ENCODE data around the gene NPTN. TPM values are rescaled to one million over a fixed set of nuclear protein-coding genes. Genes with fewer than 3 reads are reported as not detected.
"Not testable (repeated sequence)": the region's sequence is repeated elsewhere in the genome, so short reads cannot be mapped to it uniquely, and the experiment has no call there.

NPTN gene
- total and polyA plus RNA-seq, 7 experiments from 2014 or later = 26.8 to 51.9 (median 42.6) TPM

DNA sequence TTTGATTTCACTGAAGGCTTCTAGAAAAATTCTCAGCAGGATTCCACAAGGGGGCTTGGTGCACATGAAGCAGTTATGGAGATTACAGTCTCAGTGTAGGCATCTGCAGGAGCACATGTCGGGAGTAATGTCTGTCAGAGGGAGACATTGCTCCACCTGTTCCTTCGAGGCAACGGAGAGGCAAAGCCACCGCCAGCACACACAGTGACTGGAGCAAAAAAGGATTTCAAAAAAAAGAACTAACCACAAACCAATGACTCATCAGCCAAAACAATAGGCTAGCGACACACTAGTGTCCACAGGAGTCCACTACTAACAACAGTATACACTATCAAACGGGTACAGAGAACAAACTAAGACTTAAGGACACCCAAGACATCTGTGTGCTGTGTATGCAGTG, 68.9 kb downstream of the NPTN start:
- Mint-ChIP-seq H3K9me3 (no peaks in the 10 kb centered on the region), H3K27ac (no peak overlapping the region), H3K36me3 (peaks cover 12 to 63% (median 15%) of the 10 kb centered on the region in 5 donors), H3K4me1 (peaks cover 0 to 16% (median 0%) of the 10 kb centered on the region in 7 donors), H3K27me3 (no peaks in the 10 kb centered on the region), H3K4me3 (peak overlapping the region in 1 of 10 donors; percentile 7)
- Histone ChIP-seq H3K27me3 (ENCODE audit: control insufficient read depth in 2 of 2, insufficient read depth in 2 of 2, low read length in 2 of 2) (no peaks in the 10 kb centered on the region), H3K36me3 (ENCODE audit: control insufficient read depth in 2 of 3, insufficient read depth in 3 of 3, low read length in 3 of 3) (peaks cover 11 to 65% (median 12%) of the 10 kb centered on the region in 3 experiments), H3K4me1 (ENCODE audit: control insufficient read depth in 2 of 2, insufficient read depth in 2 of 2, low read length in 2 of 2) (no peaks in the 10 kb centered on the region), H3K4me3 (ENCODE audit: low read length) (no peak overlapping the region), H3K27ac (ENCODE audit: low read depth, low read length) (no peak overlapping the region), H3K9me3 (ENCODE audit: control insufficient read depth in 2 of 3, low read length in 3 of 3) (no peaks in the 10 kb centered on the region)
- ChIA-PET CTCF (no interaction called here), POLR2A (no interaction called here)
- no peak for DNase-seq
- ATAC-seq = peak; percentile 63
- intact Hi-C loops (cut with micrococcal nuclease) = no loop called here

DNA sequence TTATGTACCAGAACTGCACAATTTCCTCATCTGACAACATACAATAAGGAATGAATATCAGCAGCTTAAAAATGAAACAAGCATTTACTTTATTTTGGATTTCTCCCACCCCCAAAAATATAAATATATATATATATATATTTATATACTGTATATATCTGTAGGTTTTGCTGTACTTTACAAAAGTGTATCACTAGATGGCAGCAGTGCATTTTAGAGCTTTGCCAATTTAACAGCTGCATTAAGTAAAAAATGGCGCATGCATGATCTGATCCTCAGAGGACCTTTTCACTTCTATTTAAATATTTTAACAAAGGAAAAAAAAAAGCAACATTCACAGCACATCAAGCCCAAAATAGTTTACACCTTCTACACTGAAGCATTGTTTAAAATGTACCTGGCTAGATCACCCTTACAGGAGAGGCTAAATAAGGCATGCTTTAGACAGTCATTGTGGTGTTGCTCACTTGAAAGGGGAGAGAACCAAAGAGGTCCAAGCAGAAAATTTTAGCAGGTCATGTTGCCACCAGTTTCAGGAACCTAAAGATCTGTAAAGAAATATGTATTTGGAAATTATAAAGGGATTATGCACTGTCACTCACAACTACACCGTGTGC, 72.6 kb downstream of the NPTN start:
- Histone ChIP-seq H3K27ac (ENCODE audit: low read depth, low read length) (no peak overlapping the region), H3K4me1 (ENCODE audit: control insufficient read depth in 2 of 2, insufficient read depth in 2 of 2, low read length in 2 of 2) (no peaks in the 10 kb centered on the region), H3K9me3 (ENCODE audit: control insufficient read depth in 2 of 3, low read length in 3 of 3) (no peaks in the 10 kb centered on the region), H3K27me3 (ENCODE audit: control insufficient read depth in 2 of 2, insufficient read depth in 2 of 2, low read length in 2 of 2) (no peaks in the 10 kb centered on the region), H3K4me3 (ENCODE audit: low read length) (no peak overlapping the region), H3K36me3 (ENCODE audit: control insufficient read depth in 2 of 3, insufficient read depth in 3 of 3, low read length in 3 of 3) (peaks cover 7 to 50% (median 12%) of the 10 kb centered on the region in 3 experiments)
- ATAC-seq (peak; percentile 76), DNase-seq (peak in 6 of 9 donors; percentile 14 to 49 (median 36))
- Mint-ChIP-seq H3K27me3 (no peaks in the 10 kb centered on the region), H3K4me3 (no peak overlapping the region), H3K36me3 (peaks cover 10 to 58% (median 26%) of the 10 kb centered on the region in 5 donors), H3K4me1 (peaks cover 0 to 8% (median 0%) of the 10 kb centered on the region in 7 donors), H3K9me3 (no peaks in the 10 kb centered on the region), H3K27ac (peak overlapping the region in 1 of 9 donors; percentile 56)
- intact Hi-C loops (cut with micrococcal nuclease) = loop anchor here (1.0 kb wide), 2 partner anchors 76 to 140 kb away; no protein-coding TSS in a partner anchor
- CTCF ChIA-PET = interaction anchor here (0.5 to 2.7 kb wide), 6 partner anchors 62 to 145 kb away, joined by 3 to 21 read pairs (median 4); no protein-coding TSS in a partner anchor
- POLR2A ChIA-PET = interaction anchor here (0.8 kb wide), 1 partner anchor 73 kb away, joined by 3 read pairs; no protein-coding TSS in a partner anchor

DNA sequence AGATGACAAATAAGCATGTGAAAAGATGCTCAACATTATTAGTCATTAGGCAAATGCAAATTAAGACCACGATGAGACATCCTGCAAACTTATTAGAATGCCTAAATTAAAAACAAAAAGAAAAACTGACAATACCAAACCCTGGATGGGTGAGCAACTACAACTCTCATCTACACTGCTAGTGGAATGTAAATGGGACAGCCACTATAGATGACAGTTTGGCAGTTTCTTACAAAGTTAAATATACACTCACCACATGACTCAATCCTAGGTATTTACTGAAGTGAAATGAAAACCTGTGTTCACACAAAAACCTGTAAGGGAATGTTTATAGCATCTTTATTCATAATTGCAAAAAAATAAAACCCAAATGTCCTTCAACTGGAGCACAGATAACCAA, 74.7 kb downstream of the NPTN start:
- Mint-ChIP-seq H3K27me3 (no peaks in the 10 kb centered on the region), H3K36me3 (peaks cover 10 to 42% (median 20%) of the 10 kb centered on the region in 5 donors), H3K4me1 (no peaks in the 10 kb centered on the region), H3K4me3 (no peak overlapping the region), H3K27ac (no peak overlapping the region), H3K9me3 (no peaks in the 10 kb centered on the region)
- Histone ChIP-seq H3K36me3 (ENCODE audit: control insufficient read depth in 2 of 3, insufficient read depth in 3 of 3, low read length in 3 of 3) (peaks cover 6 to 33% (median 7%) of the 10 kb centered on the region in 3 experiments), H3K9me3 (ENCODE audit: control insufficient read depth in 2 of 3, low read length in 3 of 3) (no peaks in the 10 kb centered on the region), H3K27ac (ENCODE audit: low read depth, low read length) (no peak overlapping the region), H3K27me3 (ENCODE audit: control insufficient read depth in 2 of 2, insufficient read depth in 2 of 2, low read length in 2 of 2) (no peaks in the 10 kb centered on the region), H3K4me3 (ENCODE audit: low read length) (no peak overlapping the region), H3K4me1 (ENCODE audit: control insufficient read depth in 2 of 2, insufficient read depth in 2 of 2, low read length in 2 of 2) (no peaks in the 10 kb centered on the region)
- DNase-seq = no peak
- ATAC-seq = no peak
- ChIA-PET POLR2A (no interaction called here), CTCF (no interaction called here)
- intact Hi-C loops (cut with micrococcal nuclease) = no loop called here

DNA sequence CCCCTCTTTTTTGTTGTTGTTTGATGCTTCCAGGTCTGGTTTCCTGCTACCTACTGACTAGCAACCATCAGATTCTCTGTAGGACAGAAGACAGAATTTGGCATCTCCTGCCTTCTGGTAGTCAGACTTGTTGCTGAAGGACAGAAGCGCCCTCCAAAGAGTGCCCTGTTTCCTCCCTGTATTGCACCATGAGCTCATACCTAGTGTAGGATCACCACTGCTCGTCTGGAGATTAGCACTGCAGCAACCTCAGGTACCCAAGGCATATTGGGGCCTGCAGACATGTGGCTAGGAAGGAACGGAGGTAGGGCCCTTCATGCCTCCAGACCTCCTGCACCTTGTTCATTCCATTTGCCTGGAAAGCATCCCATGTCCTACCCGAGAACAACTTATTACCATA, 78.1 kb downstream of the NPTN start:
- no peak overlapping the region for H3K27ac ChIP-seq (ENCODE audit: low read depth, low read length)
- H3K36me3 ChIP-seq (ENCODE audit: control insufficient read depth in 2 of 3, insufficient read depth in 3 of 3, low read length in 3 of 3) = peaks cover 0 to 19% (median 0%) of the 10 kb centered on the region in 3 experiments
- Mint-ChIP-seq H3K9me3 (no peaks in the 10 kb centered on the region), H3K27ac (peak overlapping the region in 1 of 9 donors; percentile 18), H3K4me1 (no peaks in the 10 kb centered on the region), H3K4me3 (peak overlapping the region in 1 of 10 donors; percentile 12), H3K36me3 (peaks cover 8 to 22% (median 14%) of the 10 kb centered on the region in 5 donors), H3K27me3 (no peaks in the 10 kb centered on the region)
- H3K9me3 ChIP-seq (ENCODE audit: control insufficient read depth in 2 of 3, low read length in 3 of 3) = no peaks in the 10 kb centered on the region
- no peak overlapping the region for H3K4me3 ChIP-seq (ENCODE audit: low read length)
- ATAC-seq (no peak), DNase-seq (no peak)
- no peaks in the 10 kb centered on the region for H3K4me1 ChIP-seq (ENCODE audit: control insufficient read depth in 2 of 2, insufficient read depth in 2 of 2, low read length in 2 of 2)
- intact Hi-C loops (cut with micrococcal nuclease) = no loop called here
- H3K27me3 ChIP-seq (ENCODE audit: control insufficient read depth in 2 of 2, insufficient read depth in 2 of 2, low read length in 2 of 2) = no peaks in the 10 kb centered on the region
- ChIA-PET CTCF (no interaction called here), POLR2A (no interaction called here)

DNA sequence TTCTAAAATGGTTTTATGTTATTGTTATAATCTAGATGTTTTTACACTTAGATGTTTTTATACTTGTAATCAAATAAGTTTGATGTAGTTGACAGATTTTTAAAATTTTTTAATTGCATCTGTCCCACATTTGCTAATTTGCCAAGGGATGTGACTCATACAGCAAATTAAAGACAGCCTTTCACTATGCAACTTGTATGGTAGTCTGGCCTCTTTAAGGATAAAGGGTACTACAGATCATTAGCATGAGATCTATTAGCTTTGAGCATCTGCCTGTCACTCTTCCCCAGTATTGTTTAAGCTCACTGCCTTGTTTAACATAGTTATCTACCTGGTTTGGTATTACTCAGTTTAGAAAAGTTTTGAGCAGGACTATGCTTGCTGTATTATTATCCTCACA, 83.0 kb downstream of the NPTN start:
- ChIA-PET CTCF (no interaction called here), POLR2A (no interaction called here)
- intact Hi-C loops (cut with micrococcal nuclease) = no loop called here
- H3K36me3 Mint-ChIP-seq = peaks cover 0 to 4% (median 0%) of the 10 kb centered on the region in 5 donors
- H3K9me3 Mint-ChIP-seq = no peaks in the 10 kb centered on the region
- Histone ChIP-seq H3K36me3 (ENCODE audit: control insufficient read depth in 2 of 3, insufficient read depth in 3 of 3, low read length in 3 of 3) (no peaks in the 10 kb centered on the region), H3K27me3 (ENCODE audit: control insufficient read depth in 2 of 2, insufficient read depth in 2 of 2, low read length in 2 of 2) (no peaks in the 10 kb centered on the region), H3K4me1 (ENCODE audit: control insufficient read depth in 2 of 2, insufficient read depth in 2 of 2, low read length in 2 of 2) (no peaks in the 10 kb centered on the region), H3K27ac (ENCODE audit: low read depth, low read length) (no peak overlapping the region), H3K4me3 (ENCODE audit: low read length) (no peak overlapping the region), H3K9me3 (ENCODE audit: control insufficient read depth in 2 of 3, low read length in 3 of 3) (no peaks in the 10 kb centered on the region)
- DNase-seq = no peak
- H3K4me1 Mint-ChIP-seq = no peaks in the 10 kb centered on the region
- peaks cover 0 to 3% (median 0%) of the 10 kb centered on the region in 5 donors for H3K27me3 Mint-ChIP-seq
- no peak overlapping the region for H3K4me3 Mint-ChIP-seq
- no peak overlapping the region for H3K27ac Mint-ChIP-seq
- ATAC-seq = no peak

DNA sequence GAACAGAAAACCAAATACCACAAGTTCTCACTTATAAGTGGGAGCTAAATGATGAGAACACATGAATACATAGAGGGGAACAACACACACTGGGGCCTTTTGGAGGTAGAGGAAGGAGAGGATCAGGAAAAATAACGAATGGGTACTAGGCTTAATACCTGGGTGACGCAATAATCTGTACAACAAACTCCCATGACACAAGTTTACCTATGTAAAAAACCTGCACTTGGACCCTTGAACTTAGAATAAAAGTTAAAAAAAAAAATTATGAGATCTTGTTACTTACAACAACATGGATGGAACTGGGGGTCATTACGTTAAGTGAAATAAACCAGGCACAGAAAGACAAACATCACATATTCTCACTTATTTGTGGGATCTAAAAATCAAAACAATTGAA, 84.3 kb downstream of the NPTN start:
- CTCF ChIA-PET; H3K27ac Mint-ChIP-seq; DNase-seq; H3K4me3 ChIP-seq (ENCODE audit: low read length); POLR2A ChIA-PET; H3K27ac ChIP-seq (ENCODE audit: low read depth, low read length); H3K9me3 Mint-ChIP-seq; H3K4me3 Mint-ChIP-seq; H3K27me3 Mint-ChIP-seq; H3K36me3 ChIP-seq (ENCODE audit: control insufficient read depth in 2 of 3, insufficient read depth in 3 of 3, low read length in 3 of 3); H3K9me3 ChIP-seq (ENCODE audit: control insufficient read depth in 2 of 3, low read length in 3 of 3); H3K4me1 Mint-ChIP-seq; intact Hi-C loops (cut with micrococcal nuclease); H3K36me3 Mint-ChIP-seq; H3K27me3 ChIP-seq (ENCODE audit: control insufficient read depth in 2 of 2, insufficient read depth in 2 of 2, low read length in 2 of 2); H3K4me1 ChIP-seq (ENCODE audit: control insufficient read depth in 2 of 2, insufficient read depth in 2 of 2, low read length in 2 of 2); ATAC-seq: not testable (repeated sequence)

DNA sequence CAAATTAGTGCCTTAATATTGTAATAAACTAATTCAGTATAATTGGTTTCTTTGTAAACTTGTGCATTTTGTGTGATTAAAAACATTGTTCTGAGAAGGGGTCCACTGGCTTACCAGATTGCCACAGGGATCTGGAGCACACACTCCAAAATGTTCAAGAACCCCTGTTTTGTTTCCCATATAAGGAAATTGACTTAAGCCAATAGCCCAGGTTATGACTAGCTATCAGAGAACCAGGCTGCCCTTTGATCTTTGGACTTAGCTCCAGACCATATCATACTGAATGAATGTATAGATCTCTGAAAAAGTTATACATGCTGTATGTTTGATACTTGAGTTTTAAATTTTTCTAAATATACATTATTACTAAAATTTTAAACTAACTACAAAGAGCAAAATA, 91.7 kb downstream of the NPTN start:
- no peaks in the 10 kb centered on the region for H3K9me3 Mint-ChIP-seq
- ChIA-PET CTCF (no interaction called here), POLR2A (no interaction called here)

More for the DNA sequence above, 91.7 kb downstream of the NPTN start:
- ATAC-seq (no peak), DNase-seq (no peak)
- H3K36me3 Mint-ChIP-seq = peaks cover 0 to 3% (median 0%) of the 10 kb centered on the region in 5 donors
- no peaks in the 10 kb centered on the region for H3K4me1 Mint-ChIP-seq
- Histone ChIP-seq H3K27me3 (ENCODE audit: control insufficient read depth in 2 of 2, insufficient read depth in 2 of 2, low read length in 2 of 2) (no peaks in the 10 kb centered on the region), H3K36me3 (ENCODE audit: control insufficient read depth in 2 of 3, insufficient read depth in 3 of 3, low read length in 3 of 3) (no peaks in the 10 kb centered on the region), H3K4me1 (ENCODE audit: control insufficient read depth in 2 of 2, insufficient read depth in 2 of 2, low read length in 2 of 2) (no peaks in the 10 kb centered on the region), H3K27ac (ENCODE audit: low read depth, low read length) (no peak overlapping the region), H3K9me3 (ENCODE audit: control insufficient read depth in 2 of 3, low read length in 3 of 3) (no peaks in the 10 kb centered on the region), H3K4me3 (ENCODE audit: low read length) (no peak overlapping the region)
- H3K4me3 Mint-ChIP-seq = no peak overlapping the region
- peaks cover 0 to 3% (median 0%) of the 10 kb centered on the region in 5 donors for H3K27me3 Mint-ChIP-seq
- H3K27ac Mint-ChIP-seq = no peak overlapping the region
- intact Hi-C loops (cut with micrococcal nuclease) = no loop called here
